SU-DHL-6 (cell line): ENCODE results near the gene FOLR1.

Experiments
- H2AFZ ChIP-seq: fragments of 200-600 bp; sonication (generic); 2 replicates; pipeline ENCODE4 v1.6.1; 2014; ENCODE audit warnings: low read depth, mild to moderate bottlenecking, moderate library complexity, mixed read lengths, antibody characterized with exemption, low read length; ENCODE audit not compliant: severe bottlenecking
- H3F3A ChIP-seq: fragments of 200-600 bp; shearing (Covaris generic); 2 replicates; pipeline ENCODE4 v1.6.0; 2016; ENCODE audit warnings: antibody characterized with exemption, mild to moderate bottlenecking; ENCODE audit not compliant: insufficient read depth
- H3K27ac ChIP-seq: fragments of 200-600 bp; sonication (generic); 2 replicates; pipeline ENCODE4 v1.5.1; 2016; ENCODE audit warnings: low read depth, mild to moderate bottlenecking, low read length, moderate library complexity, mixed read lengths
- H3K27me3 ChIP-seq: fragments of 200-600 bp; sonication (generic), shearing (Covaris generic); 2 replicates; pipeline ENCODE4 v1.6.0; 2014; ENCODE audit warnings: mild to moderate bottlenecking, low read length
- H3K36me3 ChIP-seq: fragments of 200-600 bp; sonication (generic); 2 replicates; pipeline ENCODE4 v1.6.1; 2014; ENCODE audit warnings: mild to moderate bottlenecking, low read length, mixed read lengths
- H3K4me2 ChIP-seq: fragments of 300-600, 200-600 bp; shearing (Covaris generic), sonication (generic); 2 replicates; pipeline ENCODE4 v1.6.0; 2014; ENCODE audit warnings: low read length, low read depth, mild to moderate bottlenecking; ENCODE audit not compliant: poor library complexity, severe bottlenecking
- H3K4me3 ChIP-seq: fragments of 200-600 bp; sonication (generic); 2 replicates; pipeline ENCODE4 v1.5.1; 2014; ENCODE audit warnings: antibody characterized with exemption, low read length, mild to moderate bottlenecking, mixed read lengths; ENCODE audit not compliant: insufficient read depth, poor library complexity, severe bottlenecking
- H3K79me2 ChIP-seq: fragments of 200-600 bp; sonication (generic); 2 replicates; pipeline ENCODE4 v1.6.1; 2014; ENCODE audit warnings: mild to moderate bottlenecking, low read length, moderate library complexity; ENCODE audit not compliant: insufficient read depth
- H3K9ac ChIP-seq: fragments of 200-600 bp; sonication (generic); 2 replicates; pipeline ENCODE4 v1.7.0; 2014; ENCODE audit warnings: mild to moderate bottlenecking, low read length
- H3K9me2 ChIP-seq: fragments of 200-600 bp; sonication (generic); replicated peaks from 2 replicates; pipeline ENCODE4 v1.6.1; 2014; ENCODE audit warnings: low read length; ENCODE audit not compliant: insufficient read depth
- H3K9me3 ChIP-seq: fragments of 200-600 bp; sonication (generic); 2 replicates; pipeline ENCODE4 v1.6.1; 2014; ENCODE audit warnings: low read length, mixed read lengths; ENCODE audit not compliant: insufficient read depth
- H4K20me1 ChIP-seq: fragments of 200-600 bp; sonication (generic); 2 replicates; pipeline ENCODE4 v1.6.1; 2014; ENCODE audit warnings: low read depth, mild to moderate bottlenecking, antibody characterized with exemption, low read length, moderate library complexity, mixed read lengths
- EZH2phosphoT487 ChIP-seq: fragments of 200-600 bp; sonication (generic), shearing (Covaris generic); conservative IDR thresholded peaks from 2 replicates; pipeline ENCODE4 v1.6.1; 2018; ENCODE audit warnings: mild to moderate bottlenecking, antibody characterized with exemption, low read length, moderate library complexity, mixed read lengths
- TF ChIP-seq, protein P1 (sequence below): fragments of 200-600 bp; sonication (generic); IDR thresholded peaks from one replicate; pipeline ENCODE4 v1.5.1; 2017; ENCODE audit warnings: antibody characterized with exemption, mild to moderate bottlenecking, low read length, moderate library complexity; ENCODE audit not compliant: insufficient read depth, poor library complexity, severe bottlenecking

FOLR1 gene

GRCh38 chr11:72228229-72228843, 36.4 kb downstream of the FOLR1 start:
- H4K20me1 ChIP-seq = no peaks in the 10 kb centered on the region
- no peak overlapping the region for H2AFZ ChIP-seq
- no peaks in the 10 kb centered on the region for H3K9me3 ChIP-seq
- no peaks in the 10 kb centered on the region for H3K36me3 ChIP-seq
- H3K4me2 ChIP-seq = no peak overlapping the region
- H3F3A ChIP-seq = peaks cover 8% of the 10 kb centered on the region; the same call in 1 of the 2 replicates
- H3K9ac ChIP-seq = no peak overlapping the region
- no peaks in the 10 kb centered on the region for H3K9me2 ChIP-seq
- peaks cover 18% of the 10 kb centered on the region for H3K79me2 ChIP-seq
- no peak overlapping the region for H3K4me3 ChIP-seq
- H3K27me3 ChIP-seq = no peaks in the 10 kb centered on the region
- H3K27ac ChIP-seq = no peak overlapping the region
- TF ChIP-seq, protein P1, sequence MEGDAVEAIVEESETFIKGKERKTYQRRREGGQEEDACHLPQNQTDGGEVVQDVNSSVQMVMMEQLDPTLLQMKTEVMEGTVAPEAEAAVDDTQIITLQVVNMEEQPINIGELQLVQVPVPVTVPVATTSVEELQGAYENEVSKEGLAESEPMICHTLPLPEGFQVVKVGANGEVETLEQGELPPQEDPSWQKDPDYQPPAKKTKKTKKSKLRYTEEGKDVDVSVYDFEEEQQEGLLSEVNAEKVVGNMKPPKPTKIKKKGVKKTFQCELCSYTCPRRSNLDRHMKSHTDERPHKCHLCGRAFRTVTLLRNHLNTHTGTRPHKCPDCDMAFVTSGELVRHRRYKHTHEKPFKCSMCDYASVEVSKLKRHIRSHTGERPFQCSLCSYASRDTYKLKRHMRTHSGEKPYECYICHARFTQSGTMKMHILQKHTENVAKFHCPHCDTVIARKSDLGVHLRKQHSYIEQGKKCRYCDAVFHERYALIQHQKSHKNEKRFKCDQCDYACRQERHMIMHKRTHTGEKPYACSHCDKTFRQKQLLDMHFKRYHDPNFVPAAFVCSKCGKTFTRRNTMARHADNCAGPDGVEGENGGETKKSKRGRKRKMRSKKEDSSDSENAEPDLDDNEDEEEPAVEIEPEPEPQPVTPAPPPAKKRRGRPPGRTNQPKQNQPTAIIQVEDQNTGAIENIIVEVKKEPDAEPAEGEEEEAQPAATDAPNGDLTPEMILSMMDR = no peak
- TF ChIP-seq EZH2phosphoT487 = no peak

DNA sequence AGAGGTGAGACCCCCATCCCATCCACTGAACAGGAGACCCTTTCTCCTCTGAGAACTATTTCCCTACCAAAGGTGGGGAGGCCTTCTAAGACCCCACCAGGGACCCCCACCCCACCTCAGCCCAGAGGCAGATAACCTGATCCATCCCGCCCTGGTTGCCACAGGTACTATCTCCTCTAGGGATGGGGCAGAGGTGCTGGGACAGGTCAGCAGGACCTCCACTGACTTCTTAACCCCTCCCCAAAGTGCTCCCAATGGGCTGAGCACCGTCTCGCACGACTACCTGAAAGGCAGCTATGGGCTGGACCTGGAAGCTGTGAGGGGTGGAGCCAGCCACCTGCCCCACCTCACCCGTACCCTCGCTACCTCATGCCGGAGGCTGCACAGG, 36.9 kb downstream of the FOLR1 start:
- Histone ChIP-seq H3F3A (peaks cover 8% of the 10 kb centered on the region; the same call in 1 of the 2 replicates), H3K4me2 (no peak overlapping the region), H3K9ac (no peak overlapping the region), H2AFZ (no peak overlapping the region), H4K20me1 (no peaks in the 10 kb centered on the region), H3K27me3 (no peaks in the 10 kb centered on the region), H3K27ac (no peak overlapping the region), H3K4me3 (no peak overlapping the region), H3K9me3 (no peaks in the 10 kb centered on the region), H3K36me3 (no peaks in the 10 kb centered on the region), H3K9me2 (no peaks in the 10 kb centered on the region), H3K79me2 (peaks cover 17% of the 10 kb centered on the region)
- no peak for TF ChIP-seq EZH2phosphoT487
- TF ChIP-seq, protein P1 = no peak

DNA sequence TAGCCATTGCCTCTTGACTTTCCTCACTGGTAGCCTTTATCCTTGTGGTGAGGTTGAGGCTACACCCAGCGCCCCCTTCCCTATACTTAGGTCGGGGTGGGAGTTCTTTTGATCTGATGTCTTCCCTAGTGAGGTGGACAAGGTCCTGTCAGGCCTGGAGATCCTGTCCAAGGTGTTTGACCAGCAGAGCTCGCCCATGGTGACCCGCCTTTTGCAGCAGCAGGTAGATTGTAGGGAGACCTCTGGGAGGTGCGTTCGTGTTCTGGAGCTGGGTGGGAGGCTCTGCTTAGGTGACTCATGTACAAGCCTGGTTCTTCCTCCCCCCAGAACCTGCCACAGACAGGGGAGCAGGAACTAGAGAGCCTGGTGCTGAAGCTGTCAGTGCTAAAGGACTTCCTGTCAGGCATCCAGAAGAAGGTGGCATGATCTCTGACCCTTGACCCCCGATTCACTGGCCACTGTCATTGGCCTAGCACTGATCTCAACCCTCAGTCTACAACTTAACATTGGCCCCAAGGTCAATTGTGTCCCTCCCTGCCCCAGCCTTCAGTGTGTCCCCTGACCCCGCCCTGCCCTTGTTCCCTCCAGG, 37.5 kb downstream of the FOLR1 start:
- Histone ChIP-seq H3K4me3 (no peak overlapping the region), H3K9me3 (no peaks in the 10 kb centered on the region)

More for the DNA sequence above, 37.5 kb downstream of the FOLR1 start:
- H3K36me3 ChIP-seq = no peaks in the 10 kb centered on the region
- no peak overlapping the region for H3K4me2 ChIP-seq
- no peak overlapping the region for H2AFZ ChIP-seq
- H4K20me1 ChIP-seq = no peaks in the 10 kb centered on the region
- no peak overlapping the region for H3K9ac ChIP-seq
- H3K9me2 ChIP-seq = no peaks in the 10 kb centered on the region
- no peak overlapping the region for H3K27ac ChIP-seq
- peaks cover 11% of the 10 kb centered on the region for H3K79me2 ChIP-seq
- peaks cover 8% of the 10 kb centered on the region; the same call in 1 of the 2 replicates for H3F3A ChIP-seq
- no peak for TF ChIP-seq EZH2phosphoT487
- TF ChIP-seq, protein P1 = no peak
- no peaks in the 10 kb centered on the region for H3K27me3 ChIP-seq
